Neural progenitor cell (in vitro differentiated cells): ENCODE results near the gene LGI4. TPM values are rescaled to one million over a fixed set of nuclear protein-coding genes. Genes with fewer than 3 reads are reported as not detected.
"Not testable (repeated sequence)": the region's sequence is repeated elsewhere in the genome, so short reads cannot be mapped to it uniquely, and the experiment has no call there.

Experiments used
- DNase-seq: peaks from one replicate; pipeline ENCODE4 v3.0.0-alpha.2; 2016; ENCODE audit warnings: low spot score
- H2AFZ ChIP-seq: fragments of 200-600 bp; sonication (generic); replicated peaks from 2 replicates; pipeline ENCODE4 v1.6.1; 2016; ENCODE audit warnings: antibody characterized with exemption
- H3F3A ChIP-seq: fragments of 200-600 bp; sonication (generic); 2 replicates; pipeline ENCODE4 v1.6.1; 2016; ENCODE audit warnings: antibody characterized with exemption, low read depth
- H3K27ac ChIP-seq: fragments of 200-600 bp; sonication (generic); 2 replicates; pipeline ENCODE4 v1.5.1; 2016; ENCODE audit warnings: mild to moderate bottlenecking
- H3K27me3 ChIP-seq: fragments of 200-600 bp; sonication (generic); 2 replicates; pipeline ENCODE4 v1.6.1; 2016; ENCODE audit warnings: mild to moderate bottlenecking, moderate library complexity
- H3K36me3 ChIP-seq: fragments of 200-600 bp; sonication (generic); 2 replicates; pipeline ENCODE4 v1.5.1; 2016
- H3K4me1 ChIP-seq: fragments of 200-600 bp; sonication (generic); 2 replicates; pipeline ENCODE4 v1.6.1; 2016; ENCODE audit warnings: mixed run types
- H3K4me2 ChIP-seq: fragments of 200-600 bp; sonication (generic); 2 replicates; pipeline ENCODE4 v1.6.1; 2016
- H3K4me3 ChIP-seq: fragments of 200-600 bp; sonication (generic); 2 replicates; pipeline ENCODE4 v1.5.1; 2016
- H3K79me2 ChIP-seq: fragments of 200-600 bp; sonication (generic); 2 replicates; pipeline ENCODE4 v1.6.1; 2016; ENCODE audit warnings: low read depth
- H3K9ac ChIP-seq: fragments of 200-600 bp; sonication (generic); 2 replicates; pipeline ENCODE4 v1.6.1; 2016
- H3K9me3 ChIP-seq: fragments of 200-600 bp; sonication (generic); 2 replicates; pipeline ENCODE4 v1.5.1; 2016; ENCODE audit warnings: low read depth
- H4K20me1 ChIP-seq: fragments of 200-600 bp; sonication (generic); 2 replicates; pipeline ENCODE4 v1.6.1; 2016; ENCODE audit warnings: low read depth
- H3K27ac Mint-ChIP-seq: 3 replicates; pipeline ENCODE4 v1.8.0; 2021; ENCODE audit warnings: mixed read lengths
- H3K27me3 Mint-ChIP-seq: 2 replicates; pipeline ENCODE4 v1.8.0; 2022; ENCODE audit warnings: low read depth, mild to moderate bottlenecking, inconsistent platforms, moderate library complexity, mixed read lengths; ENCODE audit not compliant: insufficient read depth
- H3K36me3 Mint-ChIP-seq: 3 replicates; pipeline ENCODE4 v1.8.0; 2021; ENCODE audit warnings: mixed read lengths
- H3K4me1 Mint-ChIP-seq: 3 replicates; pipeline ENCODE4 v1.8.0; 2021; ENCODE audit warnings: mixed read lengths
- H3K4me3 Mint-ChIP-seq: 3 replicates; pipeline ENCODE4 v1.8.0; 2021; ENCODE audit warnings: mild to moderate bottlenecking, moderate library complexity, mixed read lengths
- H3K9me3 Mint-ChIP-seq: 3 replicates; pipeline ENCODE4 v1.8.0; 2020; ENCODE audit warnings: mixed read lengths
- EZH2 ChIP-seq: fragments of 200-600 bp; sonication (generic); IDR thresholded peaks from 2 replicates; pipeline ENCODE4 v1.6.1; 2017; ENCODE audit warnings: antibody characterized with exemption, mild to moderate bottlenecking, moderate library complexity
- EZH2phosphoT487 ChIP-seq: fragments of 200-600 bp; sonication (generic); IDR thresholded peaks from 2 replicates; pipeline ENCODE4 v1.6.1; 2017; ENCODE audit warnings: antibody characterized with exemption
- total RNA-seq: library from RNA; depleted of rRNA; stranded (reverse); fragments of >200 nt; gene quantifications from 2 replicates; pipeline ENCODE4 v1.2.3, GENCODE V29; 2015; ENCODE audit warnings: low replicate concordance
- TF ChIP-seq, protein P1 (sequence below): fragments of 200-600 bp; sonication (generic); IDR thresholded peaks from 2 replicates; pipeline ENCODE4 v1.5.1; 2017; ENCODE audit warnings: antibody characterized with exemption, mild to moderate bottlenecking

The LGI4 gene
- total RNA-seq, 1 donor from 2014 or later, result not detected

DNA sequence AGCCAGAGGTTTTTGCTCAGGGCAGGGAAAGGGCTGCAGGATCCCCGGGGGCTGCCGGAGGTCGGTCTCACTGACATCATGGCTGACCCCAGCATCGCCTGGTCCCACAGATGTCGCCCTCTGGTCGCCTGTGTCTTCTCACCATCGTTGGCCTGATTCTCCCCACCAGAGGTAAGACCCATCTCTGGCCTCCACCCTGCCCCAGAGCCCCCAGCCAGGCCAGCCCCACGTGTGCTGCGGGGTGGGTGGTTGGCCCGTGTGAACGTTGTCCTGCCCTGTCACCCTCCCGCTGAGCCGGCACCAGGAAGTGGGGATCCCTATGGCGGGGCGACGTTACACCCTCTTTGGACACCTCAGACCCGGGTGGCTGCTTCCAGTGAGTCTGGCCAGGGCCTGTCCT lies 20.6 kb upstream of the LGI4 start:
- Histone ChIP-seq H3K27ac (no peak overlapping the region), H3K36me3 (no peaks in the 10 kb centered on the region), H3K9ac (no peak overlapping the region), H3F3A (peaks cover 6% of the 10 kb centered on the region), H3K4me1 (peaks cover 12% of the 10 kb centered on the region), H3K9me3 (no peaks in the 10 kb centered on the region), H3K4me2 (peak overlapping the region; percentile 85), H2AFZ (peak overlapping the region; percentile 91), H3K27me3 (peaks cover 43% of the 10 kb centered on the region), H3K79me2 (no peaks in the 10 kb centered on the region), H4K20me1 (no peaks in the 10 kb centered on the region), H3K4me3 (peak overlapping the region; percentile 55)
- Mint-ChIP-seq H3K4me3 (peak overlapping the region; percentile 81), H3K4me1 (peaks cover 21% of the 10 kb centered on the region), H3K36me3 (no peaks in the 10 kb centered on the region), H3K27me3 (peaks cover 55% of the 10 kb centered on the region), H3K27ac (no peak overlapping the region), H3K9me3 (no peaks in the 10 kb centered on the region)
- no peak for DNase-seq
- no peak for TF ChIP-seq EZH2phosphoT487
- TF ChIP-seq, protein P1, sequence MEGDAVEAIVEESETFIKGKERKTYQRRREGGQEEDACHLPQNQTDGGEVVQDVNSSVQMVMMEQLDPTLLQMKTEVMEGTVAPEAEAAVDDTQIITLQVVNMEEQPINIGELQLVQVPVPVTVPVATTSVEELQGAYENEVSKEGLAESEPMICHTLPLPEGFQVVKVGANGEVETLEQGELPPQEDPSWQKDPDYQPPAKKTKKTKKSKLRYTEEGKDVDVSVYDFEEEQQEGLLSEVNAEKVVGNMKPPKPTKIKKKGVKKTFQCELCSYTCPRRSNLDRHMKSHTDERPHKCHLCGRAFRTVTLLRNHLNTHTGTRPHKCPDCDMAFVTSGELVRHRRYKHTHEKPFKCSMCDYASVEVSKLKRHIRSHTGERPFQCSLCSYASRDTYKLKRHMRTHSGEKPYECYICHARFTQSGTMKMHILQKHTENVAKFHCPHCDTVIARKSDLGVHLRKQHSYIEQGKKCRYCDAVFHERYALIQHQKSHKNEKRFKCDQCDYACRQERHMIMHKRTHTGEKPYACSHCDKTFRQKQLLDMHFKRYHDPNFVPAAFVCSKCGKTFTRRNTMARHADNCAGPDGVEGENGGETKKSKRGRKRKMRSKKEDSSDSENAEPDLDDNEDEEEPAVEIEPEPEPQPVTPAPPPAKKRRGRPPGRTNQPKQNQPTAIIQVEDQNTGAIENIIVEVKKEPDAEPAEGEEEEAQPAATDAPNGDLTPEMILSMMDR, result no peak
- TF ChIP-seq EZH2, result no peak

GRCh38 chr19:35154525-35155406 lies 19.9 kb upstream of the LGI4 start, which contains the start of gene FXYD5:
FXYD5 (plus strand) TSS chr19:35154735; CDS start chr19:35155551, 816 bp downstream.
- Histone ChIP-seq H3K36me3 (no peaks in the 10 kb centered on the region), H3K4me3 (peak within 1 kb of the TSS; percentile 55), H3K79me2 (no peaks in the 10 kb centered on the region), H2AFZ (peak within 1 kb of the TSS; percentile 91), H4K20me1 (no peaks in the 10 kb centered on the region), H3K4me2 (peak within 1 kb of the TSS; percentile 85), H3K9me3 (no peaks in the 10 kb centered on the region), H3K27ac (no peak within 1 kb of the TSS), H3K4me1 (peaks cover 12% of the 10 kb centered on the region), H3K27me3 (peaks cover 43% of the 10 kb centered on the region), H3F3A (peaks cover 6% of the 10 kb centered on the region), H3K9ac (no peak within 1 kb of the TSS)
- no peaks in the 10 kb centered on the region for H3K36me3 Mint-ChIP-seq
- H3K9me3 Mint-ChIP-seq, result no peaks in the 10 kb centered on the region
- TF ChIP-seq EZH2phosphoT487, result no peak
- TF ChIP-seq EZH2, result no peak
- TF ChIP-seq, protein P1, result no peak
- peaks cover 21% of the 10 kb centered on the region for H3K4me1 Mint-ChIP-seq
- DNase-seq, result peak; percentile 72
- H3K27me3 Mint-ChIP-seq, result peaks cover 56% of the 10 kb centered on the region
- no peak within 1 kb of the TSS for H3K27ac Mint-ChIP-seq
- H3K4me3 Mint-ChIP-seq, result peak within 1 kb of the TSS; percentile 81

DNA sequence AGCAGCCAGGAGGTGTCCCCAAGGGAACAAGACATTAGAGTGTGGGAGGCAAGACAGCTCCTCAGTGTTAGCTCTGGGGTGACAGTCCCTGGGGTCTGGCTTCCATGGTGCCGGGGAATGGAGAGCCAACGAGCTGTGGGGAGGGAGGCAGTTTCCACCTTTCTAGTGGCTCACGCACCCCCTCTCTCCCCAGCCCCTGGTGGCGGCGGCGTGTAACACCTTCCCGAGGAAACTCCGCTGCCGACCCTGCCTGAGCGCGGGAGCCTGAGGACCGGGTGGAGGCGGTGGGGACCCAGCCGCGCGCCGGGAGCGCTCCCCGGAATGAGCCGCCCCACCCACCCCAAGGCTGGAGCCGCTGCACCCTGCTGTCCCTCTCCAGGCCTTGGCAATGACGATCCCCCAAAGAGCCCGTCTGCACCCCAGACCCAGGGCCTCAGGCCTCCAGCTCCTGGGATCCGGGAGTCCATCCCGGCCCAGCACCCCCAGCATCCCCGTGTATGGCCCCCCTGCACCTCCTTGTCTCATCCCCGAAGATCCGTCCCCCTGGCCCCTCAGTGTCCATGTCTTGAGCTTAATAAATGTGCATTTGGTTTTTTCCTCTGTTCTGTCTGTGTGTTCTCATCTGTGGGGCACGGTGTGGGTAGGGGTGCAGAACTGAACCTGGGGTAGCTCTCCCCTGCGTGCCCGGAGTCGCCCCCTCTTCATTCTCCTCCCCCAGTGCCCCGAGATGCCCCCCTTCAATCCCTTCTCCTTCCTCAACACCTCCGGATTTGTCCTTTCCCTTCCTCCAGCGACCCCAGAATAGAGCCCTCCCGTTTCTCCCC lies 19.1 kb upstream of the LGI4 start:
- TF ChIP-seq EZH2 (peak; percentile 11), EZH2phosphoT487 (peak; percentile 40)
- TF ChIP-seq, protein P1, result peak; percentile 68
- no peaks in the 10 kb centered on the region for H3K9me3 ChIP-seq
- peaks cover 21% of the 10 kb centered on the region for H3K4me1 Mint-ChIP-seq
- no peaks in the 10 kb centered on the region for H3K36me3 ChIP-seq
- H3K9me3 Mint-ChIP-seq, result no peaks in the 10 kb centered on the region
- H3K4me1 ChIP-seq, result peaks cover 12% of the 10 kb centered on the region
- H3K4me2 ChIP-seq, result peak overlapping the region; percentile 85
- no peak overlapping the region for H3K9ac ChIP-seq
- peak overlapping the region; percentile 55 for H3K4me3 ChIP-seq
- H2AFZ ChIP-seq, result peak overlapping the region; percentile 91
- H3K27ac ChIP-seq, result no peak overlapping the region
- no peaks in the 10 kb centered on the region for H4K20me1 ChIP-seq
- DNase-seq, result peak; percentile 79
- peaks cover 6% of the 10 kb centered on the region for H3F3A ChIP-seq
- H3K36me3 Mint-ChIP-seq, result no peaks in the 10 kb centered on the region
- H3K27me3 ChIP-seq, result peaks cover 43% of the 10 kb centered on the region
- no peaks in the 10 kb centered on the region for H3K79me2 ChIP-seq
- H3K27me3 Mint-ChIP-seq, result peaks cover 60% of the 10 kb centered on the region
- no peak overlapping the region for H3K27ac Mint-ChIP-seq
- H3K4me3 Mint-ChIP-seq, result peak overlapping the region; percentile 81

DNA sequence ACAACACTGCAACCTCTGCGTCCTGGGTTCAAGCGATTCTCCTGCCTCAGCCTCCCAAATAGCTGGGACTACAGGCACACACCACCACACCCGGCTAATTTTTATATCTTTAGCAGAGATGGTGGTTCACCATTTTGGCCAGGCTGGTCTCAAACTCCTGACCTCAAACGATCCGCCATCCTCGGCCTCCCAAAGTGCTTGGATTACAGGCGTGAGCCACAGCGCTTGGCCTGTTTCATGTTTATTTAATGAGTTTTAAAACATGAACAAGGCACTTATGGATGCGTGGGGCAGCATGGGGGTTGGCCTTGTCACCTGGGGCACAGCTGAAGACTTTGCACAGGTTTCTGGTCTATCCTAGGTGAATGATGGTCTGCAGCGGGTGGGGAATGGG lies 18.3 kb upstream of the LGI4 start:
- H3K36me3 Mint-ChIP-seq, H3K9me3 Mint-ChIP-seq, H3K4me3 ChIP-seq, H3K4me2 ChIP-seq, H3K27ac ChIP-seq, H3K9ac ChIP-seq, H3K36me3 ChIP-seq, DNase-seq, H3K79me2 ChIP-seq, H3F3A ChIP-seq, H4K20me1 ChIP-seq, H3K9me3 ChIP-seq, H2AFZ ChIP-seq: not testable (repeated sequence)
- Mint-ChIP-seq H3K27ac (peak overlapping the region; percentile 17), H3K4me1 (peaks cover 21% of the 10 kb centered on the region), H3K4me3 (peak overlapping the region; percentile 71), H3K27me3 (peaks cover 56% of the 10 kb centered on the region)
- peaks cover 12% of the 10 kb centered on the region for H3K4me1 ChIP-seq
- H3K27me3 ChIP-seq, result peaks cover 43% of the 10 kb centered on the region
